ENCODE data around the gene MIEF1.
A peak's percentile ranks its signal among the peaks of the same experiment; 100 is the strongest.

MIEF1 gene

GRCh38 chr22:39487826-39488520 is 14.1 kb upstream of the MIEF1 start:
- Histone ChIP-seq H3K4me3 (no peak overlapping the region), H3K27ac (no peak overlapping the region)

DNA sequence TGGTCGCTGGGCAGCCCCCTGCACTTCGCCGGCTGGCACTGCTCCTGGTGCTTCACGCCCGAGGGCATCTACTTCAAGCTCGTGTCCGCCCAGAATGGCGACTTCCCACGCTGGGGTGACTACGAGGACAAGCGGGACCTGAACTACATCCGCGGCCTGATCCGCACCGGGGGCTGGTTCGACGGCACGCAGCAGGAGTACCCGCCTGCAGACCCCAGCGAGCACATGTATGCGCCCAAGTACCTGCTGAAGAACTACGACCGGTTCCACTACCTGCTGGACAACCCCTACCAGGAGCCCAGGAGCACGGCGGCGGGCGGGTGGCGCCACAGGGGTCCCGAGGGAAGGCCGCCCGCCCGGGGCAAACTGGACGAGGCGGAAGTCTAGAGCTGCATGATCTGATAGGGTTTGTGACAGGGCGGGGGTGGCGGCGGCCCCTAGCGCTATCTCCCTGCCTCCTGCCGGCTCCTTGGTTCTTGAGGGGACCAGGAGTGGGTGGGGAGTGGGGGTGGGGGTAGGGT is 13.5 kb upstream of the MIEF1 start:
- no peak overlapping the region for H3K27ac ChIP-seq
- H3K4me3 ChIP-seq, result no peak overlapping the region

GRCh38 chr22:39489094-39490068 is 12.7 kb upstream of the MIEF1 start:
- H3K27ac ChIP-seq, result no peak overlapping the region
- no peak overlapping the region for H3K4me3 ChIP-seq

GRCh38 chr22:39490135-39490798 is 11.8 kb upstream of the MIEF1 start:
- no peak overlapping the region for H3K27ac ChIP-seq
- no peak overlapping the region for H3K4me3 ChIP-seq

DNA sequence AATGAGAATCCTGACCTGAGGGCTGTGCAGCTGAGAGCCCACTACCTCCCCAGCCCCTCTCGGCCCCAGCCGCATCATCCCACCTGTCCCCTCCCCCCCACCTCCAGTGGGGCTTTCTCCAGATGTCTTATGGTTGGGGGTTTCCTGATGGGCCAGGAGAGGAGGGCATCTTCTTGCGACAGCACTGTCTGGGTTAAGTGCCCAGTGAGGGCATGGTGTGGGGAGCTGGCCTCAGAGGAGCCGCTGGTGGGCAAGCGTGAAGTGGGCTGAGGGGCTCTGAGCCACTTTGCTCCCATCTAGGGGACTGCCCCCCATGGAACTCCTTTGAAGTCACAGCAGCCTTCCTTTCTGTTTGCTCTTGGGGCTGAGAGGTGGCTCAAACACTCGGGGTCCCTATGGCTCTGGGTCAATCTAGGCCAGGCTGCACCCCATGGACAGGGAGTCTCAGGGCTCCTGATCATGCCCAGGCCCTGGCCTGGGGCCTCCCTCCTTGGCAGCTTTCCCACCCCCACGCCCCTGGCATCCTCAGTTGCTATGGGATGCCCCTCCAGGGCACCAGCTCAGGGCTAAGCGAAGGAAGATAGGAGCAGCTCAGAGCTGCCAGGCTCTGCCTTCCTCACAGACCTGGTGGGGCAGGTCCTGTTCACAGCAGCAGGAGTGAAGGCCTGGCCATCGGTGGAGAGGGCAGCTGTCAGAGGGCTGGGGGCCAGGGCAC is 11.0 kb upstream of the MIEF1 start:
- no peak overlapping the region for H3K4me3 ChIP-seq

GRCh38 chr22:39491696-39492095 is 10.4 kb upstream of the MIEF1 start:
- H3K27ac ChIP-seq, result no peak overlapping the region
- H3K4me3 ChIP-seq, result no peak overlapping the region

More for the DNA sequence above, 11.0 kb upstream of the MIEF1 start:
- no peak overlapping the region for H3K27ac ChIP-seq

DNA sequence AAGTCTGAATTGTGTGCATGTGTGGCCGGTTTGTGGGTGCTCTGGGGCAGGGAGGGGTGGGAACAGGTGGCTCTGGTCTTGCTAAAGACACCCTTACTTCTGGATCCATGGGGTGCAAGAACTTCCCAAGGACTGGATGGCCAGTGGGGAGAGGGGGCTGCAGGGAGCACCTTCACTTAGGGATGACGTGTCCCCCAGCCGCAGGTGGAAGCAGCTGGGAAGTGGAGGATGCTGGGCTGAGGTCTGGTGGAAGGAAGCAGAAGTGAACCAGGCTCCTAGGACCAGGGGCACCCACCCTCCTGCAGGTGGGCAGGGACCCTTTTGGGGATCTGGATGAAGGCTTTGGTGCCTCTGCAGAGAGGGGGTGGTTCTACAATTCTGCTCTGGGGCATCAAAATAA is 9.9 kb upstream of the MIEF1 start:
- H3K27ac ChIP-seq, result no peak overlapping the region
- H3K4me3 ChIP-seq, result no peak overlapping the region

DNA sequence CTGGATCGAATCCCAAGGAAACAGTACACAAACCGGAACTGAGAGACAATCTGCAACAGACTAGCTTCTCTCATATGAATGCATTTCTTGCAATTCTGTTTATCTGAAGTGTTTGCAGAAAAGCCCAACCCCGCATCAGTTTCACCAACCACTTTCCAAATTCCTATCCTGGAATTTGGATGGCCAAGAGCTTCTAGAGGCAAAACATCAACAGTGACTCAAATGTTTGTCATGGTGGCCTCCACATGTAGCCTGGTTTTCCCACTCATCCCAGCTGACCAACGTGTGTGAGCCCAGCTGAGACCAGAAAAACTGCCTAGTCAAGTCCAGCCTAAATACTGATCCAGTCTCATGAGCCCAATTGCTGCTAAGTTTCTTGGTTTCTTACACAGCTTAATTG is 8.3 kb upstream of the MIEF1 start:
- Histone ChIP-seq H3K27ac (peak overlapping the region in 6 of 21 experiments; percentile 0 to 70 (median 50)), H3K4me3 (no peak overlapping the region)

GRCh38 chr22:39494471-39495120 is 7.5 kb upstream of the MIEF1 start:
- Histone ChIP-seq H3K27ac (peak overlapping the region in 8 of 21 experiments; percentile 0 to 70 (median 50)), H3K4me3 (no peak overlapping the region)

DNA sequence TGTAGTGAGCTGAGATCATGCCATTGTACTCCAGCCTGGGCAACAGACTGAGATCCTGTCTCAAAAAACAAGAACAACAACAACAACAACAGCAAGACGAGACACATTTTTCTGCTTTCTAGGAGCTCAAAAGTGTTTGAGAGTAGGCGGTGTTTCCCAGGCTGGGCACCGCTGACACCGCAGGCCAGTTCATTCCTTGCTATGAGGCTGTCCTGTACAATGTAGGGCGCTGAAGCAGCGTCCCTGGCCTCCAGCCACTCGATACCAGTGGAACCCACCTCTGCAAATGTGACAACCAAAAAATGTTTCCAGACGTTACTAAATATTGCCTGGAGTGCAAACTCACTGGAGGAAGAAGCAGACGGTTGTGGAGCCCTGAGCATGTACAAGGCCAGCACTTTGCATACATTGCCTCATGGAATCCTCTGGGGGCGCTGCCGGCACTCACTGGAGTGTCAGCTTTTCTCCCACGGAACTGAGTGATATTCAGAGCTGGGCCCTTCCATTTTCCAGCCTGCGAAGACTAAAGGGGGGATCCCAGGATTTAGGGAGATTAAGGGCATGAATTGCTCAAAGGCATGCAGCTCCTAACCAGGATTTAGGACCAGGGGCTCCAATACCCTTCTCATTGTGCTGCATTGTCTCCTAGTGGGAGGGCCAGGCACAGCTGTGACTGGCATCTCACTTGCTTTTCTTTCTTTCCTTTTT is 5.8 kb upstream of the MIEF1 start:
- Histone ChIP-seq H3K27ac (peak overlapping the region in 9 of 21 experiments; percentile 0 to 55 (median 22)), H3K4me3 (no peak overlapping the region)

DNA sequence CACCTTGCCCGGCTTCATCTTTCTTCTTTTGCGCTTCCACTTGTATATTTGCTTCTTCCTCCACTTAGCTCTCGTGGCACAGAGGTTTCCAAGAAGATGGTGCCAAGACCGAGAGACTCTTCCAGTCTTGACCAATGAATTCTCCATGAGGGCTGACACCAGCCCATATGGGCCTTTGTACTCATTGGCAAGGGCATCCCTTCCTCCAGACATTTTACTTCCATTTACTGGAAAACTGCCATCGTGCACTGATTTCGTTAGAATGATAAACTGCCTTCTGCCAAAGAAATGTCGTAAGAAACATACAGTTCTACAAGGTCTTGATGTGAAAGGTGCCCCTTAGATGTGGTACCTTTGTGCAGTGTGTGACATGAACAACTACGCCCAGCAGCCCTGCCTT is 4.7 kb upstream of the MIEF1 start:
- Histone ChIP-seq H3K4me3 (no peak overlapping the region), H3K27ac (peak overlapping the region in 1 of 21 experiments; percentile 1)

- Histone ChIP-seq H3K4me3 (no peak overlapping the region), H3K27ac (peak overlapping the region in 9 of 21 experiments; percentile 9 to 64 (median 45))
Observed at GRCh38 chr22:39498368-39498767, 3.7 kb upstream of the MIEF1 start.

GRCh38 chr22:39498802-39499201 is 3.3 kb upstream of the MIEF1 start:
- Histone ChIP-seq H3K4me3 (no peak overlapping the region), H3K27ac (peak overlapping the region in 9 of 21 experiments; percentile 9 to 64 (median 45))

GRCh38 chr22:39500101-39500500 is 2.0 kb upstream of the MIEF1 start:
- Histone ChIP-seq H3K4me3 (no peak overlapping the region), H3K27ac (peak overlapping the region in 4 of 21 experiments; percentile 46 to 88 (median 86))

DNA sequence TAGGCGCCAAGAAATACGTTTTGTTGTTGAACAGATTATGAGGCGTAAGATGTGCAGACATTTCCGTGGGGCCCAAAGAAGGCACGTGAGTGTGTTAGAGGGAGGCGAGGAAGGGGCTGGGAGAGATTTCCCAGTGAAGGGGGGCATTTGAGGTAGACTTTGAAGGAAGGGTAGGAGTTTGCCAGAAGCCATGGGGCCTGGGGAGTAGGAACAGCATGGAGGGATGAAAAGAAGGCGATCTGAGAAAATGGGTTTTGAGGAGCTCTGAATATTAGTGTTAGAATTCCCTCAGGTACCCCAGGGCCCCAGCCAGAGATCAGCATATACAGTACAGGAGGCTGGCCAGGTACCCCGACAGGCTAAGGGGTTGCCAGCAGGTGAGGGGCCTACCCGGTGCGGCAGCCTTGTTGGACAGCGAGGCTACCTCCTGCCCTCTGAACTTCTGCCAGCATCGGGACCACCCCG is 414 bp upstream of the MIEF1 start:
- Histone ChIP-seq H3K27ac (peak overlapping the region in 20 of 21 experiments; percentile 61 to 90 (median 86)), H3K4me3 (peak overlapping the region; percentile 80 to 100 (median 97))

DNA sequence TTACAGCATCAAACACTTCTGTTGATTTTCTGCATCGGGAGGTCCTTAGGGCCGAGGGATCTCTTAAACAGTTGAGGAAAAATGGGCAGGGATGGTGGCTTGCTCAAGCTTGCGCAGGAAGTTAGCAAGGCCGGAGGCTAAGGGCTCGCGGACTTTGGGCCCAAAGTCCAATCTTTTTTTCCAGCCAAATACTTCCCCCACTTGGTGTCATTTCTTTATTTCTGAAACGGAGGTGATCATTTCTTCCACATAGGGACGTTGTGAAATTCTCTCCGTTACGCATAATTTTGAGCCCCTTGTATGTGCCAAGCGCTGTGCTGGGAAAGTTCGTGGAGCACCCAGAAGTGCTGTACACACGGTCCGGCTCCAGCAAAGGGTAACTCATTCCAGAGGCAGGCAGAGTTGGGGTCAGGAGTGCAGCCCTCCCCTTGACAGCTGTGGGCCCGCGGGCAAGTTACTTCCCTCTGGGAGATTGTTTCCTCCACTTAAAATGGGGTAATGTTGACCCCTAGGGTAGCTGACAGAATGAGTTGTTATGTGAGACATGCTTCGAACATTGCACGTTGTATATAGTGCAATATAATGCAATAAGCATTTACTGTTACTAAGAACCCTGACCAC is 809 bp downstream of the MIEF1 start:
- H3K4me3 ChIP-seq, result peak overlapping the region; percentile 80 to 100 (median 97)
- peak overlapping the region in 20 of 21 experiments; percentile 49 to 90 (median 86) for H3K27ac ChIP-seq

DNA sequence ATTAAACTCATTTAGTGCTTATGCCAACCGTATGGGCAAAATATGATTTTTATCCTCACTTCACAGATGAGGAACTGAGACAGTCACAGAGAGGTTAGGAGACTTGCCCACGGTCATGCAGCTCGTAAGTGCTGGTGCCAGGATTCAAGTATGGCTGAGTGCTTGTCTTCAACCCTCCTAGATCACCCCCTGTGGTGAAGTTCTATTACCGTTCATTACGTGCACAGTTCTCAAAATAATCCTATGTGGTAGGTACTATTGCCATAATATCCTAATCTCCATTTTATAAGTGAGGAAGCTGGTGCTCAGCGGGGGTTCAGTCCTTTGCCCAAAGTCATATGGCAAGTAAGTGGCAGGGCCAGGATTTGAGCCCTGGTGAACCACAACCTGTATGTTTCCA is 1.5 kb downstream of the MIEF1 start:
- peak overlapping the region in 1 of 7 experiments; percentile 80 for H3K4me3 ChIP-seq

More for the DNA sequence above, 1.5 kb downstream of the MIEF1 start:
- peak overlapping the region in 2 of 21 experiments; percentile 87 for H3K27ac ChIP-seq
